Stimulated activated CD4-positive, alpha-beta T cell treated with anti-CD3 and anti-CD28 coated beads, Interleukin-15, amount 100 ng/mL, for 24 hours (primary cell): ENCODE measurements around the gene ADAMTS2.

Source experiments
- DNase-seq: peaks from one replicate; pipeline ENCODE4 v3.0.0-alpha.2; 2020

Gene ADAMTS2

DNA sequence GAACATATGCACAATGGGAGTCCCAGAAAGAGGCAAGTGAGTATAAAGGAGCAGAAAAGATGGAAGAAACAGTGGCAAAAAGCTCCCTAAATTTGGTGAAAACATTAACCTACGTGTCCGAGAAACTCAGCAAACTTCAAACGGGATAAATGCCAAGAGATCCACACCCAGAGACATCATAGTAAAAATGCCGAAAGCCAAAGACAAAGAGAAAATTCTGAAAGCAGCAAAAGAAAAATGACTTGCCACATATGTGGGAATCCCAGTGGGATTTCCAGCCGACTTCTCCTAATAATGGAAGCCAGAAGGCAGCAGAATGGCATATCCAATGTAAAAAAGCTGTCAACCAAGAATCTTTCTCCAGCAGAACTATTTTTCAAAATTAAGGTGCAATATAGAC is 101.2 kb downstream of the ADAMTS2 start:
- no peak for DNase-seq

- DNase-seq, result no peak
Observed at GRCh38 chr5:179243333-179243732, 101.9 kb downstream of the ADAMTS2 start.

DNA sequence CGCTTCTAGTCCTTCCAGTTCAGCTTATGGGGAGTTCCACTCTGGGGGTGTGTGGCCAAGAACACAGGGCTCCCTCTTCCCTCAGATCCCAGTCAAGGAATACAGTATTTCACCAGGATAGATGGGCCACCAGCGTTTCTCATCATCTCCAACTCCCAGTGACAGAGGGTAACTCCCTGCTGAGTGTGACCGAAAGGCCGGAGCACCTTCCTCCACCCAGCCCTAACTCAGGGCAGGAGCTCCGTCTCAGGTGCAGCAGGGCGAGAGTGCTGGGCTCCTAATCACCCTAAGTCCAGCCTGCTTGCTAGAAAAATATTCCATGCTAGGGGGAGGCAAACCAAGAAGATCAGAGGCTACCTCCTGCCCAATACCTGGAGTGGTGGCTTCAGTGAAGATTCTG is 102.6 kb downstream of the ADAMTS2 start:
- no peak for DNase-seq

- DNase-seq, result no peak
Observed at GRCh38 chr5:179241764-179242370, 103.4 kb downstream of the ADAMTS2 start.

- no peak for DNase-seq
Observed at GRCh38 chr5:179241175-179241574, 104.1 kb downstream of the ADAMTS2 start.

GRCh38 chr5:179240561-179240960 is 104.7 kb downstream of the ADAMTS2 start:
- no peak for DNase-seq

- DNase-seq, result no peak
Observed at GRCh38 chr5:179239256-179240135, 105.8 kb downstream of the ADAMTS2 start.

- no peak for DNase-seq
Observed at GRCh38 chr5:179238628-179238970, 106.7 kb downstream of the ADAMTS2 start.

- no peak for DNase-seq
Observed at GRCh38 chr5:179237770-179238627, 107.3 kb downstream of the ADAMTS2 start.

- no peak for DNase-seq
Observed at GRCh38 chr5:179235416-179236400, 109.6 kb downstream of the ADAMTS2 start.

DNA sequence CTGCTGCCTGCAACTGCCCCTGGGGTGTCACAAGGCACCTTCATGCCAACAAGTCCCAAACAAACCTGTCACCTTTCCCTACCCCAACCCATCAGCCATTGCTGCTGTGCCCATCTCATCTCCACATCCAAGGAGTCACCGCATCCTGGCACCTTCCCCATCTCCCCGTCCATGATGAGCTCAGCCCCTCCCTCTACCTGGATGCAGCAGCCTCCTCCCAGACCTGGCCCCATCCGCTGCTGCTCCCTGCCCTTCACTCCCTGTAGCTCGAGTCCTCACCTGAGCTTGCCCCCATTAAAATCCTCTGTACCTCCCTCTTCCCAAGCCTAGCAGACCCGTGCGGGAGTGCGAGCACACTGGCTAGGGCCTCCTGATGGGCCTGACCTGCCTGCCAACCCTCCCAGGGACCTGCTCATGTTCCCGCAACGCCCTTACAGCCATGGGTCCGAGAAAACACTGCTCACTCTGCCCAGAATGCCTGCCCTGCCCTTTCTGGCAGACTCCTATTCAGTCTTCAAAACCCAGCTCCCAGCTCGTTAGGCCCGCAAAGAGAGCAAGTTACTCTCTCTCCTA is 110.6 kb downstream of the ADAMTS2 start:
- DNase-seq, result no peak

GRCh38 chr5:179233909-179234562 is 111.2 kb downstream of the ADAMTS2 start:
- DNase-seq, result no peak

DNA sequence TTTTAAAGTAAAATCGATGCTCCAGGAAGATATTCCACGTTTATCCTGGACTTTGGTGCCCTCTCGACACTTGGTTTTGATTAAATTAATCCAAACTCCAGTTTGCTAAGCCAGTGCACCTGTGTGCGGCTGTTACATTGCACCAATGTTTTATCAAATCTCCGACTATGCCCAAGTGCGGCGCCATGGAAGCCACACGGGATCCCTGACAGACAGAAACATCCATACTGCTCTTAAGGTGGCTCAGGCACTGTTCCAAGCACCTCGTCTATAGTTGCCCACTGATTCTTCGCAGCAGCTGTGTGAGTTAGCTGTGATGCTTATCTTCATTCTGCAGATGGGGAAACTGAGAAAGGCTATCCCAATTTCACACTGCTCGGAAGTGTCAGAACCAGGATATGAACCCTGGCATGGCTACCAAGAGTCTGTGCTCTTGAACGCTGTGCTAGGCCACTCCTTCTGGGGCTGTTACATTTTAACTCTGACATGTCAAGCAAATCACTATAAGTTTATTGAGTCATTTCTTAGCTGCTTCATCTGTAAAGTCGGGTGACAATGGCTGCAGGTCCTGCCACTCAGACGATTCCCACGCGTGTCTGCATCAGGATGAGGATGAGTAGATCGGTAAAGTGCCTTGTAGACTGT is 113.0 kb downstream of the ADAMTS2 start:
- DNase-seq, result no peak

GRCh38 chr5:179231309-179231708 is 114.0 kb downstream of the ADAMTS2 start:
- no peak for DNase-seq

- no peak for DNase-seq
Observed at GRCh38 chr5:179230061-179230461, 115.2 kb downstream of the ADAMTS2 start.

DNA sequence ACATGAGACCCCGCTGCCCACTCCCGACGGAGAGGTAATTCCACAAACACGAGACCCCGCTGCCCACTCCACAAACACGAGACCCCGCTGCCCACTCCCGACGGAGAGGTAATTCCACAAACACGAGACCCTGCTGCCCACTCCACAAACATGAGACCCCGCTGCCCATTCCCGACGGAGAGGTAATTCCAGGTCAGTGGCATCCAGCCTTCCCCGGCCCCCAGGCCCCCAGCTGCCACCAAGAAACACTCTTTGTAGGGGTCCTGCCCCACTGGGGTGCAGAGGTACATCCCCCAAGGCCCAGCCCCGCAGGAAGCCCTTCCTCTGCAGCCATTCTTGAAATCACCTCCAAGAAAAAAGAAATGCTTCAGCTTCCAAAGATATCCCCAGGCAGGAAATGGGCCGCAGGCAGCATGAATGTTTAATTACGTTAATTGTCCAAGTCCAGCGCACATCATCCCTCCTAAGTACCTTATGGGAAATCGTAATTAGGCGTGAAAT is 115.9 kb downstream of the ADAMTS2 start:
- DNase-seq, result no peak

DNA sequence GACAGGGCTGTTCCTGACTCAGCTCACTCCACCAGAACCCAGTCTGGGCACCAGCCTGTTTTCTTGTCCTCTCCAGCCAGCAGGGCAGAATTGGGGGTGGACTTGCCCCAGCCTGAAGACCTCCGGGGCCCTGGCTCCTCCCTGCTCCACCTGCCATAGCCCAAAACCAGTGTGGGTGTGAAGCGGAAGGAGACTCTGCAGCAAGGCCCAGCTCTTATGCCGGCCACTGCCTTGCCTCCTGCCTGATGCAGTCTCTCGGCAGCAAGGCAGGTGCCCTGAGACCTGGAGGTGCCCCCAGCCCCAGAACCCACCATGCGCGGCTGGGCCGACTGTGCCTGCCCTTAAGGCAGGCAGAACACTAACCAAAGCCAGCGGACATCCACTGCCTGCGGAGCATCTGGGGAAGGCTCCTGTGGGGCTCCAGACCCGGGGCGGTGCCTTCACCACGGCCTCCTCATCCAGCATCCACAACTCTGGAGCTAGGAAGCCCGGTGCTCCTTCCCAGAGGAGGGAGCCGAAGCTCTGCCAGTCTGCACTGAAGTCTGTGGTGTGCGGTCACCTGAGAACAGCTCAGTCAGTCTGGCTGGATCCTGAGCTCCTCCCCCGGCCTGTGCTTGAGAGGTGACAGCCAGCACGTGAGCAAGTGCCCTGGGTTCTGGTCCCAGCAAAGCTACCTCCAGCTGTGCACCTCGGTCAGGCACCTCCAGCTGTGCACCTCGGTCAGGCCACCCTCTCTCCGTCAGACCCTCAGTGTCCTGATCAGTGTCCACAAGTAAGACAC is 116.7 kb downstream of the ADAMTS2 start:
- no peak for DNase-seq

DNA sequence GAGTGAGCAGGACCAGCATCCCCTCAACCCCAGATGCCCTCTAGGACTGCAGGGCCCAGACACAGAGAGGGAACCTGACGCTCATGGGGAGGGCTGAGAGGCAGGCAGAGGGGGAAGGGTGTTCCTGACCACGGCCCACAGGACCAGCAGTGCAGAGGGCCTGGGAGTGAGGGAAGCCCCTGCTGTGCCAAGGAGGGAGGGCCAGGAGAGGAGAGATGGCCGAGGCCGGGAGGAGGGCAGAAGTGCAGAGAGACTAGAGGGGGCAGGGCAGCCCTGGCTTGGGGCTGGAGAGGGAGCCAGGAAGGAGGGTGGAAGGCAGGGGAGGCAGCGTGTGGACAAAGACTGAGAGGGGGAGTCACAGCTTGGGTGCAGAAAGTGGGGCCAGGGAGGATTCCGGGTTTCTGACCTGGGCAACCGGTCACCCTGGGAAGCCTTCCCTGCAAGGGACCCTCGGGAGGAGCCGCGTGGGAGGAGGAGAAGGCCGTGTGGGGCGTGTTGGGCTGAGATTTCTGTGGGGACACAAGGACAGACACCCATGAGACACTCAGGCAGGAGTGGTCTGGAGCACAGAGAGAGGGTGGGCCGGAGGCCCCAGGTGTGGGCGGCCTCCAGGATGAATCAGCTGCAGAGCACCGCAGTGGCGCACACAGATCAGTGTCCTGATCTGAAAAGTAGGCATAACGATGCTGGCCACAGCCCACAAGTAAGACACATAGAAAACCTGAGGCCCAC is 117.5 kb downstream of the ADAMTS2 start:
- DNase-seq, result no peak

DNA sequence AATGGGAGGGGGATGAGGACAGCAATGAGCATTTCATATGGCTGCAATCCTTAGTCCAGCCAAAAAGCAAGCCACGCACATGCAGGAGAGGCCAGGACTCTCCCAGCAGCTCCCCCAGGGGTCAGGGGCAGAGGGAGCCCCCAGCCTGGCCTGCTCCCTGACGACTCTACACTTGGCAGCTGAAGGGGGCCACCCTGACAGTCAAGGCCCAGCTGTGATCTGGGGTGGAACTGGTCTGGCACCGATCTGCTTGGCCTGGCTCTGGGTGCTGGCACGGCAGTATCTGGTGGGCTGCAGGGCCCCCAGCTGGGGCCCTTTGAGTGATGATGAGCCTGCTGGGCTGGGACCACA is 118.1 kb downstream of the ADAMTS2 start:
- DNase-seq, result no peak
